Measurements from ENCODE around the gene ATP8B3. TPM values are rescaled to one million over a fixed set of nuclear protein-coding genes. Genes with fewer than 3 reads are reported as not detected.

ATP8B3 gene
- total RNA-seq, 1 donor from 2014 or later: not detected

DNA sequence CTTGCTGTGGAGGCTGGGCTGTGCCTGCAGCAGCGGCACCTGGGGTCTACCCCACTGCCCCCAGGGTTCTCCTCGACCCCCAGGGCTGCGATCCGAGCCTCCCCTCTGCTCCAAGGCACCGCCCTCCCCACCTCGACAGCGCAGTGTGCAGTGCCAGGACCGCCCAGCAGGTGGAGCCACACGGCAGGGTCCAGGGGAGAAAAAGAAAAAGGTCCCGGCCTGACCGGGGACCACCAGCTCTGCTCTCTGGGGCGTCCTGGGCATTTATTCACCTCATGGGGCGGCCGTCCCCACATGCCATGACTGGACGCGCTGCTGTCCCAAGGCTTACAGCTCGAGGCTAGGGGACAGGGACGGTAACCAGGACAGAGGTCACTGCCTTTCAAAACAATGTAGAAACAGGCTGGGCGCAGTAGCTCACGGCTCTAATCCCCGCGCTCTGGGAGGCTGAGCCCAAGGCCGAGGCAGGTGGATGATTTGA is 25.6 kb upstream of the ATP8B3 start:
- DNase-seq (ENCODE audit: low spot score in 2 of 2) (peak in 1 of 2 donors; percentile 76), FAIRE-seq (no peak)

DNA sequence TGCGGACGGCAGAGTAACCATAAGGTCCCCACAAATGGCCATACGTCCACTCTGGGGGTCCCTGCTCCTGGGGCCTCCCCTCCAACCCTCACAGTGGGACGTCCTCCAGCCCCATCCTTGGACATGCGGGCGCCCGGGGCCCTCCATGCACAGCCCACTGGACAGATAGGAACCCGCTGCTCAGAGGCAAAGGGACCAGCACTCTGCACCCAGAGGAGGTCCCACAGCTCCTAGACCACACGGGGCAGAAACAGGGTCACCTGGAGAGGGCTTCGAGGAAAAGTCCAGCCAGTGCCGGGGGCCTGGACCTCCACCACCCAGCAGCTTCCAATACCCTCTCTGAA is 25.1 kb upstream of the ATP8B3 start:
- FAIRE-seq: no peak
- DNase-seq (ENCODE audit: low spot score in 2 of 2): no peak

DNA sequence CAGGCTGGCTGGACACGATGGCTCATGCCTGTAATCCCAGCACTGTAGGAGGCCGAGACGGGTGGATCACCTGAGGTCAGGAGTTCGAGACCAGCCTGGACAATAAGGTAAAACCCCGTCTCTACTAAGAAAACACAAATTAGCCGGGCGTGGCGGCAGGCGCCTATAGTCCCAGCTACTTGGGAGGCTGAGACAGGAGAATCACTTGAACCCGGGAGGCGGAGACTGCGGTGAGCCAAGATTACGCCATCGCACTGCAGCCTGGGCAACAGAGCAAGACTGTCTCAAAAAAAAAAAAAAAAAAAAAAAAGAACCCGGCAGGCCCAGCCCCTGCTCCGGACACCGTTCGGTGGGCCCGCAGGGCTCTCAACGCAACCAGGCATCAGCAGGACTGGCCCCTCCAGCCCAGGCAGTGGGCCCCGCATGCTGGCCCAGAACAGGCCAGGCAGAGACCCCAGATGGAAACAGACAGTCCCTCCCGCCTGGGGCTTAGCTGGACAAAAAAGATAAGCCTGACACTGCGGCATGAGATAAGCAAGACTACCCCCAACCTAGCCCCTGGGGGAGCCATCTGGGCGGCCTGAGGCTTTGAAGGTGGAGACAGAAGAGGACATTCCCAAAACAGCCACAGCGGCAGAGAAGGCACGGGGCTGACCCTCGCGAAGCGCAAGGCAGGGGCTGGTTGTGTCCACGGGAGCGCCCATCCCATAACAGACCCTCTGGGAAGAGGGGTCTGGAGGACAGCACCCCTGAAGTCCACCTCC is 24.6 kb upstream of the ATP8B3 start:
- no peak for FAIRE-seq
- DNase-seq (ENCODE audit: low spot score in 2 of 2): no peak

- no peak for FAIRE-seq
- DNase-seq (ENCODE audit: low spot score in 2 of 2): peak in 1 of 2 donors; percentile 69
Measured at GRCh38 chr19:1833540-1833939, 21.5 kb upstream of the ATP8B3 start.

- no peak for FAIRE-seq
Measured at GRCh38 chr19:1832046-1832663, 20.1 kb upstream of the ATP8B3 start.

DNA sequence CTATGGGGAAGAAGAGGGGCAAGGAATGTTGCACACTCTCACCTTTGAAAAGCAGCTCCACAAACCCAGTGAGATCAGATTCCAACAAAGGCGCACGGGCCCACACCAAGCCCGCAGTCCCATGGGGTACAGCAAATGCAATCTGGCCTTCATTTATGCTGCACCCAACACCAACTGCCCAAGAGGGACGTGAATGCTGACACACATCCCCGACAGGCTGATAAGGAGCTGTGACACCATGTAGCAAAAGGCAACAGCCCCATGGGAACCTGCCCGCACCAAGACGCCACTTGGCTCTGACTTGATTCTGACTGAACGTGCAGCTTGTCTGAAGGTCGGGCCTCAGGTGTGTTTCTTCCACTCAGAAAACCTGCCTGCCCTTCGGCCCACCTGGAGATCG is 18.9 kb upstream of the ATP8B3 start:
- FAIRE-seq: no peak
- no peak for DNase-seq (ENCODE audit: low spot score in 2 of 2)

More at GRCh38 chr19:1832046-1832663, 20.1 kb upstream of the ATP8B3 start:
- no peak for DNase-seq (ENCODE audit: low spot score in 2 of 2)

GRCh38 chr19:1830568-1830967 is 18.5 kb upstream of the ATP8B3 start:
- FAIRE-seq (no peak), DNase-seq (ENCODE audit: low spot score in 2 of 2) (no peak)

DNA sequence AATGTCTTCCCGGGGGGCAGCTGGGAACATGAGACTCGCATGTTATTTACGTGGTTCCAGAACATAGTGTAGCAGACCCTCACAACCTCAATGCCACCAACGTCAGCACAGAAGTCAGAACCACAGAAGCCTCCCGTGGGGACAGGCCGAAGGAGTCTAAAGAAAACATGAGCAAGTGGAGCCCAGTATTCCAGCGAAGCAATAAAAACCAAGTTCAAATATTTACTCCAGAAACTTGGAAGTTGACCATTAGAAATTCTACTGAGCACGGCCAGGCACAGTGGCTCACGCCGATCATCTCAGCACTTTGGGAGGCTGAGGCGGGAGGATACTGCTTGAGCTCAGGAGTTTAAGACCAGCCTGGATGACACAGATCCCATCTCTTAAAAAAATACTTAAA is 17.9 kb upstream of the ATP8B3 start:
- DNase-seq (ENCODE audit: low spot score in 2 of 2) (no peak), FAIRE-seq (no peak)

- DNase-seq (ENCODE audit: low spot score in 2 of 2) (no peak), FAIRE-seq (no peak)
Measured at GRCh38 chr19:1828279-1829238, 16.5 kb upstream of the ATP8B3 start.

GRCh38 chr19:1827566-1828278 is 15.6 kb upstream of the ATP8B3 start:
- FAIRE-seq (no peak), DNase-seq (ENCODE audit: low spot score in 2 of 2) (no peak)

- no peak for FAIRE-seq
Measured at GRCh38 chr19:1826557-1827521, 14.8 kb upstream of the ATP8B3 start.

DNA sequence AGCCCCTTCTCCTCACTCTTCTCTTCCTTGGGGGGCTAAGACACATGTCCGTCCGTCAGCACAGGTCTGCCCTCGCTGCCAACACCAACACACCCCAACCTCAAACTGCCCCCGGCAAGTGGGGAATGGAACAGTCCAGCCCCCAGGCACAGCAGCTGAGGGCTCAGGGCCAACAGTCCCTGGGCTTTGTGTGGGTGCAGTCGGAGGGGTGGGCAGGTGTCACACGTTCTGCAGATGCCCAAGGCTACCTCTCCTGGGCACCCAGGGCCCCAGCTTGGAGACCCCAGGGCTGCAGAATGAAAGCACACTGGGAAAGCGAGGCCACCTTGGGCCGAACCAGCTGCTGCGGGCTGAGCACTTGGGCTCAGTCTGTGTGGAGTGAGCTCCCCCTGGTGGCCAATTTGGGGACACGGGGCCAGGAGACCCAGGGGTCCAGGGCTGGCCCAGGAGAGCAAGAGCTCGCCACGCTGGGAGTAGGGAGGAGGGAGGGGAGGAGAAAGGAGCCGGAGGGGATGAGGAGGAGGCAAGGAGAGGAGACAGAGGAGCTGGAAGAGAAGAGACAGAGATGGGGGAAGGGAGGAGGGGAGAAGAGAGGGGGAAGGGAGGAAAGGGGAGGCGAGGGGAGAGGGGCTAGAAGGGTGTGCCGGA is 14.0 kb upstream of the ATP8B3 start:
- peak; percentile 92 to 98 for DNase-seq (ENCODE audit: low spot score in 2 of 2)
- no peak for FAIRE-seq

More at GRCh38 chr19:1826557-1827521, 14.8 kb upstream of the ATP8B3 start:
- DNase-seq (ENCODE audit: low spot score in 2 of 2): no peak

- DNase-seq (ENCODE audit: low spot score in 2 of 2): no peak
- FAIRE-seq: no peak
Measured at GRCh38 chr19:1824252-1824622, 12.2 kb upstream of the ATP8B3 start.

DNA sequence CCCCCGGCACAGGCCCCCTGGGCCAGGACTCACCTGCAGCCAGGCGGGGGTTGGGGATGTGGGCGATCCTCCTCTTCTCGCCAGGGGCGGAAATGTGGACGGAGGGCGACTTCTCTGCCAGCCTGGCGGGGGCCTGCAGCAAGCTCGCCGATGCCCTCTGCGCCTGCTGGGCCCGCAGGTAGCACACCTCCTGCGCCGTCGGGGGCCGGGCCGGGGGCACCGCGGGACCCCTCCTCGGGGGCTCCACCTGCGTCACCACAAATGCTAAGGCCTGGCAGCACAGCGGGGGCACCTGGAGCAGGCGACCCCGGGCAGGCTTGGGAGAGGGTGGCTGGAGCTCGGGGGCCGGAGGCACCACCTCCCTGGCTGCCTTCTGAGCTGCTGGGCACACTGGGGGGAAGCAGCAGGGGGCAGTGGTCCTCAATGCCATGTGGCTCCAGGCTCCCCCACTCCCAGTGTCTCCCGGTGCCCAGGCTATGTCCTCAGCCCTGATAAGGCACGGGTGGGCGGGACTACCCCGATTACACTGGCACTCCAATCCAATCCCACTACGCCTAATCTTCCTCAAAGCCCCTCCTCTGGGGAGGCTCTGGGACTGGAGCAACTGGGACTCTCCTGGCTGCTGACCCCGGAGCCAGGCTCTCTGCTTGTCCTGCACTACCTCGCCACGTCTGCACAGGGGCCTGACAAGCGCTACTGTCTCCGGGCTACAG is 11.6 kb upstream of the ATP8B3 start:
- DNase-seq (ENCODE audit: low spot score in 2 of 2) (no peak), FAIRE-seq (no peak)

GRCh38 chr19:1823020-1823419 is 10.9 kb upstream of the ATP8B3 start:
- DNase-seq (ENCODE audit: low spot score in 2 of 2) (no peak), FAIRE-seq (no peak)

DNA sequence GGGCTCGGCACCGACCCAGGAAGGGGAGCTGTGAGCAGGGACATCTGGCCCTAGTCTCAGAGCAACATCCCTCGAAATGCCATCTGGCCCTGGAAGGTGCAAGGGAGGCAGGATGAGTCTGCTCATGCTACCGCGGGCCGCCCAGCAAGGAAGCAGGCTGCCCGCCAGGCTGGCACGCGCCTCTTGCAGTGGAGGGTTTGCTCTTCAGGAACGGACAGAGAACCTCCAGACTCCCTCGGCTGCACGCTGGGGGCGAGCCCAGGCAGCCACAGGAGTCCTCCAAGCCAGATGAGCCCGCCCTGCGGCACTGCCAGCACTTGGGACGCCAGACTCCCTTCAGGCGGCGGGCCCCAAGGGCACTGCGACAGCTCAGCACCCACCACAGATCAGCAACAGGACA is 10.1 kb upstream of the ATP8B3 start:
- FAIRE-seq (no peak), DNase-seq (ENCODE audit: low spot score in 2 of 2) (no peak)

- DNase-seq (ENCODE audit: low spot score in 2 of 2): no peak
- FAIRE-seq: no peak
Measured at GRCh38 chr19:1819341-1820255, 7.5 kb upstream of the ATP8B3 start.
